HG02884 (cell line): ENCODE results near the gene HDAC9.

ENCODE experiments used
- ATAC-seq: cut with Tn5 transposase; IDR thresholded peaks from one replicate; pipeline ENCODE4 v1.9.1; 2021; ENCODE audit warnings: mild to moderate bottlenecking, moderate library complexity; ENCODE audit not compliant: unreplicated experiment

The HDAC9 gene

DNA sequence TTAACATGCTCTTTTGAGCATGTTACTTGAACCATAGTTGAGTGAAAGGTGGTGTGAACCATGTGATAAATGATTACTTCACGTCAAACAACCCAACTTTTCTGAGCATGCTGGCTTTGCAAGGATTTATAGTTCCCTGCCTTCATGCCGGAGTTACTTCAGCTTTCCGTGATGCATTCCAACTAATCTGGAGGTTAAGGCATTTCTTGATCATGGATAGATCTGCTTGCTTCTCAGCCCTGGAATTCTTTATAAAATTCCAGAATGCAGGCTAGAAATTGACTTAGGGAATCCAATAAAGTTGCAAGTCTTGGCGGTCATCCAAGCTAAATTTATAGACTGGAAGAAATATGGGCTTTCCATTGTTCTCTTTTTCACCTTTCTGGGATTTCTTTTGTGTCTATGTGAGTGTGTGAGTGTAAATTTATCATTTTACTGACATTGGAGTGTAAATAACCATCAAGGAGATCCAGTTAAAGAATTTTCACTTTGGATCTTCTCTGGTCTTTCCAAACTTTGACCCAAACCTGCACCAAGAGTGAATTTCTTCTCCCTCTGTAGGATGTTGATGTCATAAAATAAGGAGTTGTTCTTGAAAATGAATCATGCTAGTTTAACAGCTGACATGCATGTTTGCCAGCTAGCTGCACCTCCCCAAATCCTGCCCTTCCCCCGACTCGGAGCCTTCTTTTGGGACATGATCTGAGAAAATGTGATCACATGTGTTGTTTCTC, 332.9 kb downstream of the HDAC9 start:
- no peak for ATAC-seq

DNA sequence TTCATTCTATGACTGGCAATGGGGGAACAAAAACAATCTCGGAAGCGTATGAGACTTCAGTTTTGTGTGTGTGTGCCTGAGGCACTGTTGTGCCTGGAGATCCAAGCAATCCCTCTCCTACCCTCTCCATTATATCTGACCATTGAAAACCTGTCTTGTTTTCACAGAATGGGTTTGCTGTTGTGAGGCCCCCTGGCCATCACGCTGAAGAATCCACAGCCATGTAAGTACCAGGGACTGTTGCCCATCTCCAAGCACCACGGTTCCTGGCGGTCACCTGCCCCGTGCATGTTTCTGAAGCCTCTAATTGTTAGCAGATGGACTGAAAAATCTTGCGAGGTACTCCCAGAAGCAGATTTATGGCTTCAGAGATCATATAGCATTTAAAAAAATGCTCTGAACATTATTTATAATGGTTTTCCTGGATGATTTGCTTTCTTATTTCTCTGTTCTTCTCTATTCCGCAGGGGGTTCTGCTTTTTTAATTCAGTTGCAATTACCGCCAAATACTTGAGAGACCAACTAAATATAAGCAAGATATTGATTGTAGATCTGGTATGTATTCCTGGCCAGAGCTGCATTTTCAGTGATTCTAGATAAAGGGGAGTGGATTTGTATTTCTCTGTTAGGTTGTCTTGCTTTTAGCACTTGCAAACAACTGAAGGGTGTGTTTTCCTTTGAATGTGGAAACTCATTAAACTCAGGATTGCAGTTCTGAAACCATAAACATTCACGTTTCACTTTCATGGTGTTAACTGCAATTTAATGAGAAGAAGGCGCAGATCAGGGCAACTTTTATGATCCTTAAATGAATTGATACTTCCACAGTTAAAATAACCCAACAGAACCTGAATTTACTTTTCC, 333.7 kb downstream of the HDAC9 start:
- ATAC-seq, result no peak

DNA sequence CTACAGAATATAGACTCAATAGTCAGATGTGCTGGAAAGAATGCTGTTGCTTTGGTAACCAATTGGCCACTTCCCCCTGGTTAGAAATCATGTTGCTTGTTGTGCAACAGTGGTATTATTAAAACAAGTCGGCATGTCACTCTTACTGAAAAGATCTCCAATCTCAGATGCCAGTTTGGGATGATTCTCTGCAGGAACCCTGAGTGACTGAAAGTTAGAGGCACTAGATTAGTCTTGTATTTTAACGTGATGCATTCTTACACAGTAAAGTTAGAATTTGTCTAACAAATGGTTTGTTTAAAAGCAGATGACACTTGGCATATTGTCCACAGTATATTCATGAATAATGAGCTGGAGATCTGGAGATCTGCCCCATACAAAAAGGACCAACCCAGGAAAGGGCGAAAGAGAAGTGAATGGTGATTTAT, 334.3 kb downstream of the HDAC9 start:
- no peak for ATAC-seq

DNA sequence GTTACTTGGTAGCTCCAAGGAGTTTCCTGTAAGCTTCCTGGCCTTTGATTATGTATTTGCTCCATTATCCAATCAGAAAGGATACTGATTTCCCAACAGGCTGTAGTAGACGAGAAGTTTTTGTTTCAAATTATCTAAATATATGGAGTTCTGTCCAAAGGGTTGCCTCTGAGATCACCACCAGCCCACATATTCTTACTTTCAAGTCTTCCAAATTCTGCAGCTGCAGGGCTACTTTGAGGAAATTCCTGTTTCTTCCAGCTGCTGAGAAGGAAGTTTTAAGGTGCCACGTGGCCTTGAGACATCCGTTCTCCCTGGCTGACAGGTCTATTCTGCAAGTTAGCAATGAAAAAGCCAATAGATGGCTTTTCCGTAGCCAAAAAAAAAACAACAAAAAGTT, 335.9 kb downstream of the HDAC9 start:
- ATAC-seq, result no peak

DNA sequence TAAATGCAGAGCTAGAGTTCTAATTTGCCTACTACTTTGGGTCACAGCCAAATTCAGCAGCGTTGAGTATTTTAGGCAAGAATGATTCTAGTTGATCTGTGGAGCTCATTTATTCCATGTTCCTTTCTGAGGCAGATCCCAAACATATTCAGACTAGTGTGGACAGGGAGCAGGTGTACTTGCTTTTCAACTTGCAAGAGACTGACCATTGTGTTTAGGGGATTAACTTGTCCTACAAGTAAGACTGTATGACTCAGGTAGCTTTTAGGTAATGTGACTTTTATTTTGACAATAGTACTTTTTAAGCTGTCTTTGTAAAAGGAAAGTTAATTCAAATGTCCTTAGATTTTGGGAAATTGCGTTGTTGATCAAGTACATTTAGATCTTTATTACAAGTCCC, 336.4 kb downstream of the HDAC9 start:
- ATAC-seq, result no peak

DNA sequence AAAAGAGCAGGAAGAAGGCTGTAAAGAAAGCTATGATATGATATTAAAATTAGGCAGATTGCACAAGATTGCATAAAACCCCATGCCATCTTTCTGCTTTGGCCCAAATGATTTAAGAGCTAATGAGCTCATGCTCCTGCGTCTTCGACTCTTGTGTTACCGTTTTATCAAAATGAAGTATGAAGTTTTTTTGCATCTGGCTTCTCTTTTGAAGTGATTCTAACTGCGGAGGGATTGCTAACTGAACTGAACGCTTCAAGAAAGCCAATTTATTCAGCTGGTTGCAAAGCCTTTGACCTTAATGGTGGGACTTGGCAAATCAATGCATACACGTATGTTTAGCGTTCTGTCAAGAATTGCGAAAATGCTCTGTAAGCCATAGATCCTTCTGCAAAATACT, 339.0 kb downstream of the HDAC9 start:
- no peak for ATAC-seq

DNA sequence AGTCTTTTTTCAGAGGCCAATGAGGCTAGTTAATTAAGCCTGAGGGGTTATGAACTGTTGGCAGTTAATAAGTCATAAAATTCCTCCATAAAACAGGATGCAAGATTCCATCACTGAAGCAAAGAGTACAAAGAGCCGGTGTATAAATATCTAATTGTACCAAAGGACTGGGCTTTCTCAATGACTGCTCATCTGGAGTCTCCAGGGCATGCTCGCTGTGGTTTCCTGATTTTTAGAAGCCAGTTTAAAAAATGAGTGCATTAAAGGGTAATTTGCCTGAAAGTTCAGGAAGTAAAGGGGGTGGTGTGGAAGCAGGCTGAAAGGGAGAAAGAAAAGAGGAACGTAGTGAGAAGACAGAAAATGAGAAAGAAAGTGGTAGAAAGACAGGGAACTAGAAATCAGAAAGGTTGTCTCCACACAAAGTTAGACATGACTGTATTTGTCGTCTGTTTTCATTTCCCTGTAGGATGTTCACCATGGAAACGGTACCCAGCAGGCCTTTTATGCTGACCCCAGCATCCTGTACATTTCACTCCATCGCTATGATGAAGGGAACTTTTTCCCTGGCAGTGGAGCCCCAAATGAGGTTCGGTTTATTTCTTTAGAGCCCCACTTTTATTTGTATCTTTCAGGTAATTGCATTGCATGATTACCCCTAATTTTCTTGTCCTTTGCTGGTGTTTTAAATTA, 339.6 kb downstream of the HDAC9 start:
- no peak for ATAC-seq

DNA sequence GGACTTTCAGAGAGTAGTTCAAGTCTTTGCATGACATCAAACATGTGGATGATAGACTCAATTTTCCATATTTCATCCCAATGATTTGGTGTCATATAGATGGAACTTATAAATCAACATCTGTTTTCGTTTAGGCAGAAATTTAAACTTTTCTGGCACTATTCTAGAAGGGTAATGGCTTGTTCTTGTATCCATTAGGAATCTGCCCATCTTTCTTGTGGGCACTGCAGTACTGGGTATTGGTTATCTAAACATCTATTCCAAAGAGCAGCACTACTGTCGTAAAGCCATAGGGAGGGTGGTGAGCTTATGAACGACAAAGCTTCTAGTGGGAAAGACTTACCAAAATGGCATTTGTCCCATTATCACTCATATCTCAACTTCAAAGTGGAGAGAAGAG, 348.4 kb downstream of the HDAC9 start:
- no peak for ATAC-seq

DNA sequence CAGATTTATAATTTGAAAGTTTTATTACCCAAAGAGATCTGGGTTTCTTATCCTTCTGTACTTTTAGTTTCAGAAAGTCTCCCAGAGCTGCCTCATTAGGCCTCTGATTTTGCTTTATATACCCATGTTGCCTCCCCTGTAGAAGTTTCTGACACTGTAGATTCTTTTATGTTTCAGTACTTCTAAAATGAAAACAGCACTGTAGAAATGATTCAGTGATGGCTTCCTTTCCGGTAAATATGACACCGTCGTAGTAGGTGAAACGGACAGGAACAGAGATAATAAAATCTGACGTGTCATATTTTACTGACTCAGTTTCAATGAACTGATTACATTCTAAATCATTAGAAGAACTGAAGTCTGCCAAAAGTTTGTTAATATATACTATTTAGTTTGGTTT, 349.2 kb downstream of the HDAC9 start:
- no peak for ATAC-seq

DNA sequence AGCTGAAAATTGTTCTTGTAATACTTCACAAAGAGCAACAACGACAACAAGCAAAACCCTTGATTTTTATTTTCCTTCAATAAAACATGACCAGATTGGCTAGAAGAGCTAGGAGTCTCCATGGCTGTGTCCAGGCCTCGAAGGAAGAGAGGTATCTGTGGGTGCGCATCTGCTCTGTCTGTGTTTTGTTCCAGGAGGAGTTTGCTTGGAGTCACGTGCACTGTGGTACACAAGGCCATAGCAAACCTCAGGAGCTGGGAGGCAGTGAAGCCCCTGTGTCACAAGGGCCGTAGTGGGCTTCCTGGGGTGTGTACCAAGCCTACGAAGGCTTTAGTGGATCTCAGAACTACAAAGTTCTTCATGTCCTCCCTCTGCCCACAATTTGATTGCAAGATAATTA, 350.2 kb downstream of the HDAC9 start:
- no peak for ATAC-seq

DNA sequence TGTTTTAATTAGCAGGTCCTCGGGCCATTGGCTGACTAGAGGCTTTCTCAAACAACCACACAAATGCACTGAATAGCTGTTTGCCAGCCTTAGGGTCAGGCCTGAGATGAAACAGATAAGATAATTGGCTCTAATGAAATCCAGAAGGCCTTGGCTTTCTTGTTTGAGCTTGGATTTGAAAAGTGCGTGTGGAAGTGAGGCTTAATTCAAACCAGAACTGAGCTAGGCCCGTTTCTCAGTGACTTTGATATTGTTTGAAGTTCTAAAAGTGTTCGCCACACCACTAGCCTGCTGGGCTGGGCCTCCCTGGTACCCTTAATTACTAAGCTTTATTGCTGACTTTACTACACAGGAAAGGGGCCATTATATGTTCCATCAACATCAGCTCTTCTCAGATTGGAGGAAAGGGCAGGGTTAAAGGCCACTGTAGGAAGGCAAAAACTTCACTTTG, 351.2 kb downstream of the HDAC9 start:
- no peak for ATAC-seq

DNA sequence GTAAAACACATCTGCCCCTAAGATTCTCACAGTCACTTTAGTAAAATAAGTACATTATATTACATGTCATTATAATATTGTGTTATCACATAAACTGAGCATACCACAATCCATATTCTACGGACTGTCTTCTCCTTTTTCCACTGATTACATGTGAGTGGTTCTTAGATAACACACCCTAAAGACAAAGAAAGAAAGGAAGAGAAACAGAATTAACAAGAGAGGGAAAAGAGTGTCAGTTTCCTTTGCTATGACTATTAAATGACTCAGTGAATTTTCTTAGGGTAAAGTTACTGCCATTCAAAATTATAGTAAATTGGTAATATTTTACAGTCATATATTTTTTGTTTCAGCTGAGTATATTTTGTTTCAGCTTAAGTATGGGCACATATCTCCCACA, 353.6 kb downstream of the HDAC9 start:
- ATAC-seq, result no peak

DNA sequence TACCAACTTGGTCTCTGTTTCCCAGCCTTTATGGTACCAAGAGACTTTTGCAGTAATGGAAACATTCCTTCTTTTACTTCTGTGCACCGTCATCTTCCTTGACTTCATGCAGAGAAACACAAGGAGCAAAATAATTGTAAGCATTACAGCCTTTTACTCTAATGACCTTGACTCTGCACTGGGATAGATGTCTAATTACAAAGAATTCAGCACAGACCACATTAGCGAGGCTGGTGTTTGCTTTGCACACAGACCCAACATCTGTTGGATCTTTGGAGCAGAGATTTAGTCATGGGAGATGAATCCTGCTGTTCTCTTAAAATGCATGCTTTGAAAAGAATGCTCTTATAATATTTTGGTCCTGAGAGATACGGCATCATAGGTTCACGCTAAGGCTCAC, 360.2 kb downstream of the HDAC9 start:
- no peak for ATAC-seq

DNA sequence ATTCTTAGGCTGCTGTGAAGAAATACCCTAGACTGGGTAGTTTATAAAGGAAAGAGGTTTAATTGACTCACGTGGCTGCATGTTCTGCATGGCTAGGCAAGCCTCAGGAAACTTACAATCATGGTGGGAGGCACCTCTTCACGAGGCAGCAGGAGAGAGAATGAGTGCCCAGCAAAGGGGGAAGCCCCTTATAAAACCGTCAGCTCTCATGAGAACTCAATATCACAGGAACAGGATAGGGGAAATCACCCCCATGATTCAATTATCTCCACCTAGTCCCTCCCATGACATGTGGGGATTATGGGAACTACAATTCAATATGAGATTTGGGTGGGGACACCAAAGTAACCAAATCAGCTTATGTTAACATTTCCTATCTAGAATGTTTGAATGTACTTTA, 362.7 kb downstream of the HDAC9 start:
- no peak for ATAC-seq

DNA sequence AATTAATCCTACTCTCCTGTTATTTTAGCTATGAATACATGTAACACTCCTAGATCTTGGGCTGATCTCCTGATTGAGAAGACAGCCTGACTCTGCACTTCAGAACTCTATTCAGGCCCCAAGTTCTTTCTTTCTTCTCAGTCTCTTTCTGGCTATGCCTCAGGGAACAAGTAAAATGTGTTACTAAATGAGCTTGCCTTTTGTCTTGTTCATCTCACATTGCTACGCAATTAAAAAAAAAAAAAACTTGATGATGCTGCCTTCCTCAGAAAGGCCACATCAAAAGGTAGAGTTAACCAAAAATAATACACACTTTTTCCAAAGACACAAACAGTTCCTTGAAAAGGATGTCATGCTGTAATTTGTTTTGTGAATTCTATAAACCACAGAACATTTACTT, 363.8 kb downstream of the HDAC9 start:
- ATAC-seq, result no peak

DNA sequence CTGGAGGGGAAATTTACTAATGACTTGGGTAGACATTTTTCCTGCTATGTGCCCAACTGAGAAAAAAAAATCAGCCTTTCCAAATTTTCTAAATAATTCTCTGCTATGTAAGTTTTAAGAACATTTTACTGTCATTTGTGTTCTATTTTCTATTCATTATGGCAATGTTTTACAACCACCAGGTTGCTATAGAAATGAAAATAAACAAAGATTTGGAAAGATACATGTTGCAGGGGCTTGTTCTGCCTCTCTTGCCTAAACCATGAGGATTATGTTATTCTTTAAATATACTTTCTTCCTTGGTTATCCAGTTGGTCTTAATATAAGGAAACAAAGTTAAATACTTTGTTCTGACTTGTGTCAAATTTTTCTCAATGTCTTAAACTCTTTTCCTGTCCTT, 364.7 kb downstream of the HDAC9 start:
- ATAC-seq, result no peak

DNA sequence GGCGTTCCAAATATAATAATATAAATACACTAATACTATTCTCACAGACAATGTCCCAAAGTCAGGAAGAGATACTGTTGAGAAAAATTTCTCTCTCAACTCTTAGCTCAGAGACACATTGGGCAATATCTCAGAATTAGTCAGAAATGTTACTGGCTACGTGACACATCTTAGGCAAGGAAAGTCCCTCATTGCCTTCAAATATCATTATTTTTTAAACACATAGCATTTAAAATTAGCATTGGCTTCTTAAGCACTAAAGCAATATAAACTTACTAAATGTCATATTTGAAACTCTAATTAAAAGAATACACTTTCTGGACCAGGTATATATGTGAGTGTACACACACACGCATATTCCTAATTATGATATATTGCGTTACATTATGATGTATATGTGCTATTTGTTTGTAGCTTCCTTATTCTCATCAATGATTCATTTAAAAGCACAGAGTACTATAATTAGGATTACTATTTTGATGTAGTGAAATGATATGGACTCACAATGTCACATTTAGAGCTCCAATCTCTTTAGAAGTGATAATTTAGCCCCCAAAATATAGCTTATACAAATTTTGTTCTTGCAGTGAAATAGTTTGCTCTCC, 366.1 kb downstream of the HDAC9 start:
- ATAC-seq, result peak; percentile 78

DNA sequence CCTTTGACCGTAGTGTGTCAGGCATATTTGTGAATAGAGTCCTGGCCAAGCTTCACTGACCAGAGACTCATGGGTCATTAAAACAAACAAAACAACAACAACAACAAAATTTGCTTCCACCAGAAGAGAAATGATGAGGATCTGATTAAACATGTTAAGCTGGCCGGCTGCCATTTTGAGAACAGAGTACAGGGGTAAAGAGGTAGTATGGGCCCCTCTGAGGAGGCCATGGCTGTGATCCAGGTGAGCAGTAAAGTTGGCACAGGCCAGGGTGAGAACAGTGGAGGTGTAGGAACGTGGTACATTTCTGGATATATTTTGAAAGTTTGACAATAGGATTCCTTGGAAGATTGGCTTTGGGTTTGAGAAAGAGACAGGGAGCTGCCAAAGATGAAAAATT, 369.4 kb downstream of the HDAC9 start:
- no peak for ATAC-seq

DNA sequence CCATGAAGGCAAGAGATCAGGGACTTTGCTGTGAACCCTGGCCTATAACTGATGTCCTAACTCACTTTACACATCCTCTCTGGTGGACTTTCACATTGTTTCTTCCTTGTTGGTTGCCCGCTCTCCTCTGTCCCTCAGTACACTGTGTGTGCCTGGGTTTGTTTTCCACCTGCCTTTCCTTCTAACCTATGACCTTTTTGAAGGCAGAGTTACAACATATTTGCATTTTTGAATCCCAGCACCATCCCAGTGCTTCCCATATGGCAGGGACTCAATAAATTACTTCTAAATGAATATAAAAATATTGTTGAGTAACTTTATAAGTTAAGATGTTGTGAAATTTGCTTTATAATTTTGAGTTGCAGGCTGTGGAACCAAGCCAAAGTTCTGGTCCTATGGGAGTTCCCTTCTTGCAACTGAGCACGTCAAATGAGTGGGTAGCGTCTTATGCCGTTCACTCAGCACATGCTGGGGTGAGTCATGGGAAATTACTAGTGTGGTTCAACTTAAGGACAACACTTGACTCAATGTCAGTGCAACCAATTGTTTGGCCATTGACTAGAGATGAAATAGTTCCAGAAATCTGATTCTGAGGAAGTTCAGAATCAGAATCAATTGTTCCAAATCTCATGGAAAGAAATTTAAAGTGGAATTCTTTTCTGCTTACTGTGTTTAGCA, 370.9 kb downstream of the HDAC9 start:
- peak; percentile 95 for ATAC-seq

DNA sequence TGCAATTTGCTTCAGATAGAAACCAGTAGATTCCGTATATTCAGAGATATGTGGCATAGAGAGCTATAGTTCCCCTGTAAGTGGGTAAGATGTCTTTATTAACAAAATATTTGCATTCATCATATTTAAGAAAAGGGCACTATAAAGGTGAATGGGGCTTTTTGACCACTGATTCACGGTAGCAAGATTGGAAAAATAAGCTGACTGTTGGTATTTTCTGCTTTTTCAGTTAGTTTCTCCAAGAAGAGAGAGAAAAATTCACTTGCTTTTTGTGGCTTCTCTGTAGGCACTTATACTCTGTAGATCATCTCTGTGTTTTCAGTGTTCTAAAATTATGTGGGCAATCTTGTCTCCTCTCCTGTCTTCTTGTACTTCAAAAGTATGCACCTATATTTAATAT, 376.8 kb downstream of the HDAC9 start:
- no peak for ATAC-seq
